Epithelial cell of prostate (primary cell): Measurements from ENCODE around the gene OR14I1.
"Not testable (repeated sequence)": the region's sequence is repeated elsewhere in the genome, so short reads cannot be mapped to it uniquely, and the experiment has no call there.

Source experiments
- DNase-seq: peaks from one replicate; pipeline ENCODE4 v3.0.0-alpha.2; 2011; ENCODE audit warnings: low read depth, low spot score
- H3K27ac ChIP-seq: fragments of 450-650 bp; 2 replicates; pipeline ENCODE4 v1.5.1; 2017; ENCODE audit warnings: mild to moderate bottlenecking

The OR14I1 gene

GRCh38 chr1:248688527-248689298 is 13.9 kb downstream of the OR14I1 start:
- H3K27ac ChIP-seq, result no peak overlapping the region

DNA sequence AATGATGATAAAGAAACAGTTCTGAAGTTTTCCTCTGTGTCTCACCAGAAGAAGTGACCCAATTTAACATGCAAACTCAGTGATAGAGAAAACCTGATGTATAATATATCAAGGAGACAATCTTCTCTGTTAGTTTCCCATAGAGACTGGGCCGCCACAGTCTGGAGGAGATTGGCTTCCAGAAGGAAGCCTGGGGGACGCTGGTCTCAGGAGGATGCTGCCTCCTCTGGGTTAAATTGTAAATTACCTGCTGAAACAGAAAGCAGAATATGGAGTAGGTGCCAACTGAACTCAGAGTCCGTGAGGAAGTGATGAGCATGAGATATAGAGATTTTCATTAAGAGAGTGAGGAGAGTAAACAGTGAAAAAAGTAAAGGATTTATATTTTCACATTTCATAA is 15.8 kb downstream of the OR14I1 start:
- H3K27ac ChIP-seq, result no peak overlapping the region
- no peak for DNase-seq

More at GRCh38 chr1:248688527-248689298, 13.9 kb downstream of the OR14I1 start:
- no peak for DNase-seq

- DNase-seq, result no peak
- no peak overlapping the region for H3K27ac ChIP-seq
These were observed 20.9 kb downstream of the OR14I1 start for GRCh38 chr1:248681651-248682050.

DNA sequence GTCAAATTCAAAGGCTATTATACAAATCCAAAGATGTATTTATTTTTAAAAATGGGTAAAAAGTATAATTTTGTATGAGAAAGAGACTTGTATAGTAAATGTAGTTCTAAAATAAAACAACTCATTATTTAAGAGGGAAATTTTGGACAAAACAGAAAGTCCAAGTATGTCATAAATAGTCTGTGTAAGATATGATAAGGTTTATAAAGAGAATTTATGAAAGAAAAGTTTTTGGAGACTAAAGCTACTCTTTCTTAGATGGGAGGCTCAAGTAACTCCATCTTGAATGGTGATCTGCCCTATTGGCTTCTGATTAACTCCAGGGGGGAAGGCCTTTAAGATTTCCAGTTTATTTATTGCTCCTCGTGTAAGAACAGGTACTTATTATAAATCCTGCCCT is 32.6 kb downstream of the OR14I1 start:
- H3K27ac ChIP-seq, result no peak overlapping the region
- no peak for DNase-seq

- not testable (repeated sequence) for DNase-seq, H3K27ac ChIP-seq
These were observed 38.9 kb downstream of the OR14I1 start for GRCh38 chr1:248663453-248664328.

- not testable (repeated sequence) for H3K27ac ChIP-seq, DNase-seq
These were observed 45.8 kb downstream of the OR14I1 start for GRCh38 chr1:248656797-248657196.

DNA sequence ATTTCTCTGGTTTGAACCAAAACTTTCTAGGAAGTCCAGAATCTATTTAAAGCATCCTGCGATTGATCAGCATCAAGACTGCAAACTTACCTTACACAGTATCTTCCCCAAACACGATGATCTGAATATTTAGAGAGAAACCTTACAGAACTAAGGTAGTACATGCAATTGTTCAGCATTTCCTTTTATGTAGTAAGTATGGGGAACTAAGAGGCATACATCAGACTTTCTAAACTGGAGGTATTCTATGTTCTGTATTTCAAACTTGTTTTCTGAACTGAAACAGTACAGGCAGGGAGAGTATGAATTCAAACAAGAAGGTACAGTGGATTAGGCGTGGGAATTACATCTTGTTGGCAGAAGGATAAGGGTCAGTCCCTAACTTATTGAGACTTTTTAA is 47.2 kb downstream of the OR14I1 start, which contains the start of gene OR2T27:
TSS of gene OR2T27 (minus strand) at position 175 of the 400 bp plus-strand sequence. CDS start 4,644 bp downstream, outside the sequence.
- not testable (repeated sequence) for DNase-seq, H3K27ac ChIP-seq
